ENCODE data around the gene SORCS2.

Gene SORCS2

DNA sequence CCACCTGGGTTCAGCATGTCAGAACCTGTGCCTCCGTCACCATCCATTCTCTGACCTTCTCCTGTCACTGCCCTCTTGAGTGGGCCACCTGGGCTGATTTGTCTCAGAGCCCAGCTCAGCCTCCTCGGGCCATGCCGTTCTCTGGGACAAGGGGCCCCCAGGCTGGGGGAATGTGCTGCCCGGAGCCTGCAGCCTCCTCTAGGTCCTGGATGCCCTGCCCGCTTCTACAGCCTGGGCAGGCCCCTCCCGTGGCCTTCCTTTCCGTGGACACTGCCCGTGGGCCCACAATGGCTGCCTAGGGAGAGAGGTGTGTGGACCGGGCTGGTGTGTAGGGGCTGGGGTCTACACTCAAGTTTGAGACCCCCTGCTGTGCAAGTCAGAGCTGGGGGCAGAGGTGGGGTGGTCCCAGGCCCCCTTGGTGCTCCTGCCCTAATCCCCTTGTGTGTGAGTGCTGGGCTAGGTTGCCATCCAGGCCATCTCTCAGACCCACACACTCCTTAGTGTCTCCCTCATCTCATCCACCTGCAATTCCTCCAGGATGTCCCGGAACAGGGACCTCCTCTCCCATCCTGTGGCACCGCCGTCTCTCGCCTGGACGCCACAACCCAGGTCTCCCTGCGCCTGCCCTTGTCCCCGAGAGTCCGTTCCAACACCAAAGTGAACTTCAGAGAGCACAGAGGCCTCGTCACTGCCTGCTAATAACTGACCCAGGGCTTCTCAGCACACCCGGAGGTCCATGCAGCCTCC lies 230.0 kb downstream of the SORCS2 start:
- no peak for DNase-seq

GRCh38 chr4:7422898-7423180 lies 230.5 kb downstream of the SORCS2 start:
- DNase-seq, result no peak

DNA sequence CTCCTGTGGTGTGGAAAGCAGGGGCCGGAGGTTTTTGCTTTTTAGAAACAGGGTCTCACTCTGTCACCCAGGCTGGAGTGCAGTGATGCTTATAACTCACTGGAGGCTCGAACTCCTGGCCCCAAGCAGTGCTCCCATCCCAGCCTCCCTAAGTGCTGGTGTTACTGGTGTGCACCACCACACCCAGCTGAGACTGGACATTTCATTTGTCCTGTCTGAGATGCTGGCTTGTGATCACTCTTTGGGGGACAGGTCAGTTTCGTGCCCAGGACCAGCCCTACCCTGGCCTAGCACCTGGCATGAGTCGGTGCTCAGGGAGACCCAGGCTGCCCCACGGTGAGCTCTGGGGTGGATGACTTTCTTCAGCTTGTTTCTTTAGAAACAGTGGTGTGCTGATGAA lies 231.1 kb downstream of the SORCS2 start:
- DNase-seq, result no peak

GRCh38 chr4:7423801-7424552 lies 231.6 kb downstream of the SORCS2 start:
- DNase-seq, result no peak

- no peak for DNase-seq
Measured at GRCh38 chr4:7424553-7425111, 232.3 kb downstream of the SORCS2 start.

DNA sequence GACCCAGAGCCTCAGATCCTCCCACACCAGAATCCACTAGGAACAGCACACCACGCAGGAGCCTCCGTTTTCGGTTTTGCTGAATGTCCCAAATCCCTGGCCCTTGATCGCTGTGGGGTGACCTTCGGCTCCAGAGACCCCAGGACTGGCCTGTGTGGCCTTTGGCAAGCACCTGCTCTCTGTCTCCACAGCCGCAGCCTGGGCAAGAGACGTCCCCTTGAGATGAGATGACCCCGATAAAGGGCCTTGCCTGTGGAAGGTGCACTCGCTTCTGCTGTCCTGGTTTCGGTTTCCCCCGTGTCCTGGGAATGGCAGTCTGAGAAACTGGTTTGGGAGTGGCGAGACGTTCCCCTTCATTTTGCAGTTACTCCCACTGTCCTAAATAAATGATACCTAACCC lies 232.8 kb downstream of the SORCS2 start:
- no peak for DNase-seq

GRCh38 chr4:7425591-7426468 lies 233.5 kb downstream of the SORCS2 start:
- no peak for DNase-seq

- DNase-seq, result no peak
Measured at GRCh38 chr4:7426525-7427171, 234.3 kb downstream of the SORCS2 start.

GRCh38 chr4:7427361-7427760 lies 235.0 kb downstream of the SORCS2 start:
- no peak for DNase-seq

DNA sequence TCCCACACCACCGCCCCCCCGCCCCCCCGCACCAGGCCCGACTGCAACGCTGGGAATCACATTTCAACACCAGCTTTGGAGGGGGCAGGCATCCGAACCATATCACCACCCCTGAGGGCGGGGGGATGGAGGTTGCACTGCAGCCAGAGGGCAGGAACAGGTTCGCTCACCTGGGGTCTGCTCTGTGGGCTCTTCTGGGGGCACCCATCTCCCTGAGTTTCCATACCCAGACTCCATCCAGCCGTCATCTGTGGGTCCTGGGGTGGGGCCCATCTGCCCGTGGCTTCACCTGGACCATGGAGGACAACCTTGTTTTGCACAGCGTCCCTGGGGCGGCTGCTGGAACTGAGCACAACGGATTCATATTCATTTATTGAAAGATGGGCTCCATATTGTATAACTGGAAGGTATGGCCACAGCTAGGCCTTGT lies 235.5 kb downstream of the SORCS2 start:
- no peak for DNase-seq

GRCh38 chr4:7428261-7429068 lies 236.1 kb downstream of the SORCS2 start:
- no peak for DNase-seq

DNA sequence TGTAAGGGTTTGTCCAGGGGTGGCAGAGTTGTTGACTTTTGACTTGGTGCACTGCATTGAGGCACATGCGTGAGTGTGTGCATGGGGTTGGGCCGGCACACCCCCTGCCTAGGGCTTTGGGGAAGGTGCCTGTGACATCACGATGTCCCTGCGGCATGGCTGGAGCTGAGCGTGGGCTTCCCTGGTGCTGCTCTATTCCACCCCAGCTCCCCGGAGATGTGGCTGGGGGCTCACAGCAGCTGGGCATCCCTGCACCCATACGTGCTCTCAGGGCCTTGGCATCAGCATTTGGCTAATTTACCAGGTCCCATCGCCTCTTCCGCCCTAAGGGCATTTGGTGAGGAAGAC lies 236.7 kb downstream of the SORCS2 start:
- DNase-seq, result no peak

- no peak for DNase-seq
Measured at GRCh38 chr4:7429601-7430078, 237.3 kb downstream of the SORCS2 start.

GRCh38 chr4:7430368-7430964 lies 238.1 kb downstream of the SORCS2 start:
- DNase-seq, result no peak

GRCh38 chr4:7430965-7431695 lies 238.8 kb downstream of the SORCS2 start:
- no peak for DNase-seq

GRCh38 chr4:7431696-7432530 lies 239.6 kb downstream of the SORCS2 start:
- DNase-seq, result no peak

- DNase-seq, result no peak
Measured at GRCh38 chr4:7432531-7433375, 240.4 kb downstream of the SORCS2 start.

DNA sequence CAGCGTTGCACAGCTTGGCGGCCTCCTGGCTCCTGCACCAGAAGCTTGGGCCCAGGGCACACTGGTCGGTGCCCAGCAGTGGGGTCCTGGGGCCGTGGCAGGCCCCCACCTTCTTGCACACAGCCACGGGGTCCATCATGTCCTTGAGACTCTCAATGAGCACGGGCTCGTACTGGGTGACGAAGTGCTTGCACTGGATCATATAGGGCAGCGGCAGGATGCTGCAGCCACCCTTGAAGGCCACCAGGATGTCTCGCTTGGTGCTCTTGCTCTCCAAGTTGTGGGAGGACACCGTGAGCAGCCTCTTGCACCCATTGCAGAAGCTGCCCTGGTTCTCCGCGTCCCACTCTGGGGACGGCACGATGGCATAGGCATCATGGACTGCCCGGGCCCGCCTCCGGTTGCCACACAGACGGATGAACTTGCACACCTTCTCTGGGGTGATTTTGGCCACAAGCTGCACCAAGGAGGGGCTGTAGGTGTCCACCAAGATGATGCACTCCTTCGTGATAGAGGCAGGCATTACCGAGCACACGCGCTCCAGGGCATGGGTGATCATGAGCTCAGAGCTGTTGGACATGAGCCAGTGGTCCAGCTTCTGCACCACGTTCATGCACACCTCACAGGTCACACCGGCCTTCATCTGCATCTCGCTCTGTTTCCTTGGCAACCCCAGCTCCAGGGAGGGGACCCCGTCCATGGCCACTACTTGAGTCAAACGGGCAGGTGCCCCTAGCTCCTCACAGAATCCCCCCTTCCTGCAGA lies 241.2 kb downstream of the SORCS2 start:
- DNase-seq, result no peak

Data from NCI-H1694 treated with DMSO at 0.1 percent for 48 hours (cell line).